SK-N-SH treated with all-trans-retinoic acid at 6 μM for 48 hours (cell line): ENCODE data around the gene KCNG4.

Experiments
- ATAC-seq: fragments of 200-7000 bp; cut with Tn5 transposase; 3 replicates; pipeline ENCODE4 v1.9.1; 2020; ENCODE audit warnings: mild to moderate bottlenecking, moderate library complexity
- ARNTL ChIP-seq: fragments of 450-650 bp; formaldehyde crosslinking; IDR thresholded peaks from 2 replicates; pipeline ENCODE4 v1.5.0; 2020; ENCODE audit warnings: low read depth, mild to moderate bottlenecking, moderate library complexity, borderline replicate concordance
- CSDC2 ChIP-seq: fragments of 250-450 bp; sonication (Bioruptor Pico); IDR thresholded peaks from 2 replicates; pipeline ENCODE4 v1.5.0; 2020; ENCODE audit warnings: mild to moderate bottlenecking, moderate library complexity
- ESRRG ChIP-seq: fragments of 250-450 bp; sonication (Bioruptor Pico); IDR thresholded peaks from 2 replicates; pipeline ENCODE4 v1.6.1; 2021; ENCODE audit warnings: mild to moderate bottlenecking
- GLIS3 ChIP-seq: fragments of 250-450 bp; sonication (Bioruptor Pico); IDR thresholded peaks from 2 replicates; pipeline ENCODE4 v1.5.0; 2020; ENCODE audit warnings: mild to moderate bottlenecking, moderate library complexity
- ISL1 ChIP-seq: fragments of 250-450 bp; sonication (Bioruptor Pico); IDR thresholded peaks from 2 replicates; pipeline ENCODE4 v2.1.2; 2022; ENCODE audit warnings: mild to moderate bottlenecking, moderate library complexity
- OSR1 ChIP-seq: fragments of 250-450 bp; sonication (Bioruptor Pico); IDR thresholded peaks from 2 replicates; pipeline ENCODE4 v1.8.0; 2022; ENCODE audit warnings: moderate library complexity, mild to moderate bottlenecking, inconsistent platforms
- PPARA ChIP-seq: fragments of 250-450 bp; sonication (Bioruptor Pico); IDR thresholded peaks from 2 replicates; pipeline ENCODE4 v1.5.0; 2020; ENCODE audit warnings: mild to moderate bottlenecking, borderline replicate concordance
- RARB ChIP-seq: fragments of 250-450 bp; sonication (Bioruptor Pico); IDR thresholded peaks from 2 replicates; pipeline ENCODE4 v1.8.0; 2021; ENCODE audit warnings: mild to moderate bottlenecking, moderate library complexity
- SNAI2 ChIP-seq: fragments of 250-450 bp; sonication (Bioruptor Pico); IDR thresholded peaks from 2 replicates; pipeline ENCODE4 v1.5.0; 2020; ENCODE audit warnings: mild to moderate bottlenecking, moderate library complexity
- TCF4 ChIP-seq: fragments of 250-450 bp; sonication (Bioruptor Pico); IDR thresholded peaks from 2 replicates; pipeline ENCODE4 v1.8.0; 2021; ENCODE audit warnings: mild to moderate bottlenecking, moderate library complexity, borderline replicate concordance
- TOX ChIP-seq: fragments of 250-450 bp; sonication (Bioruptor Pico); IDR thresholded peaks from 2 replicates; pipeline ENCODE4 v1.8.0; 2021; ENCODE audit warnings: mild to moderate bottlenecking, moderate library complexity, borderline replicate concordance
- ZFP3 ChIP-seq: fragments of 250-450 bp; sonication (Bioruptor Pico); IDR thresholded peaks from 2 replicates; pipeline ENCODE4 v1.5.0; 2020; ENCODE audit warnings: mild to moderate bottlenecking, moderate library complexity
- ZNF565 ChIP-seq: fragments of 450-650 bp; formaldehyde crosslinking; conservative IDR thresholded peaks from 2 replicates; pipeline ENCODE4 v1.5.0; 2020; ENCODE audit warnings: low read depth, mild to moderate bottlenecking, moderate library complexity
- ZNF70 ChIP-seq: fragments of 450-650 bp; formaldehyde crosslinking; IDR thresholded peaks from 2 replicates; pipeline ENCODE4 v1.5.0; 2020; ENCODE audit warnings: mild to moderate bottlenecking, moderate library complexity
- ZNF8 ChIP-seq: fragments of 450-650 bp; formaldehyde crosslinking; IDR thresholded peaks from 2 replicates; pipeline ENCODE4 v1.5.0; 2020; ENCODE audit warnings: mild to moderate bottlenecking, moderate library complexity
- TF ChIP-seq, protein P1 (sequence below): fragments of 250-450 bp; sonication (Bioruptor Pico); IDR thresholded peaks from 2 replicates; pipeline ENCODE4 v1.5.1; 2020; ENCODE audit warnings: low read depth, mild to moderate bottlenecking, moderate library complexity
- TF ChIP-seq, protein P2 (sequence below): fragments of 250-450 bp; sonication (Bioruptor Pico); IDR thresholded peaks from 2 replicates; pipeline ENCODE4 v1.8.0; 2021; ENCODE audit warnings: low read depth, mild to moderate bottlenecking, moderate library complexity, borderline replicate concordance
- TF ChIP-seq, protein P3 (sequence below): fragments of 250-450 bp; sonication (Bioruptor Pico); IDR thresholded peaks from 2 replicates; pipeline ENCODE4 v1.8.0; 2020; ENCODE audit warnings: mild to moderate bottlenecking, moderate library complexity, borderline replicate concordance
- TF ChIP-seq, protein P4 (sequence below): fragments of 250-450 bp; sonication (Bioruptor Pico); IDR thresholded peaks from 2 replicates; pipeline ENCODE4 v1.5.0; 2020; ENCODE audit warnings: mild to moderate bottlenecking, moderate library complexity

Gene KCNG4

DNA sequence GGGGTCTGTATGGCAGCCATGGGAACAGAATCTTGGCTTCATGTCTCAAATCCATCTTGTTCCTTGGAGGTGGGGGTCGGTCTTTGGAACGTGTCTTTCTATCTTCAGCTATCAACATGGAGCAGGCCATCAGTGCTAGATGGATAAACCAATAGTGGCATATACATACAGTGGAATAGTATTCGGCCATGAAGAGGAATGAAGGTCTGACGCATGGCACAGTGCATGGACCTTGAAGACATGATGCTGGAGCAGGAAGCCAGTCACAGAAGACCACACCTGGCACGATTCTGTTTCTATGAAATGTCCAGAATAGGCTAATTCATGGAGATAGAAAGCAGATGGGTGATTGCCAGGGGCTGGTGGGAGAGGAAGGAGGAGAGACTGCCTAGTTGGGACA, 7.8 kb downstream of the KCNG4 start:
- TF ChIP-seq CSDC2 (CRISPR knock-in tag) = no peak
- TF ChIP-seq, protein P1, sequence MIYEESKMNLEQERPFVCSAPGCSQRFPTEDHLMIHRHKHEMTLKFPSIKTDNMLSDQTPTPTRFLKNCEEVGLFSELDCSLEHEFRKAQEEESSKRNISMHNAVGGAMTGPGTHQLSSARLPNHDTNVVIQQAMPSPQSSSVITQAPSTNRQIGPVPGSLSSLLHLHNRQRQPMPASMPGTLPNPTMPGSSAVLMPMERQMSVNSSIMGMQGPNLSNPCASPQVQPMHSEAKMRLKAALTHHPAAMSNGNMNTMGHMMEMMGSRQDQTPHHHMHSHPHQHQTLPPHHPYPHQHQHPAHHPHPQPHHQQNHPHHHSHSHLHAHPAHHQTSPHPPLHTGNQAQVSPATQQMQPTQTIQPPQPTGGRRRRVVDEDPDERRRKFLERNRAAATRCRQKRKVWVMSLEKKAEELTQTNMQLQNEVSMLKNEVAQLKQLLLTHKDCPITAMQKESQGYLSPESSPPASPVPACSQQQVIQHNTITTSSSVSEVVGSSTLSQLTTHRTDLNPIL = no peak
- no peak for TF ChIP-seq TOX
- no peak for TF ChIP-seq ESRRG
- TF ChIP-seq ARNTL (CRISPR knock-in tag) = no peak
- TF ChIP-seq ISL1 (CRISPR knock-in tag) = no peak
- TF ChIP-seq ZNF8 (CRISPR knock-in tag) = no peak
- no peak for TF ChIP-seq GLIS3
- TF ChIP-seq, protein P2, sequence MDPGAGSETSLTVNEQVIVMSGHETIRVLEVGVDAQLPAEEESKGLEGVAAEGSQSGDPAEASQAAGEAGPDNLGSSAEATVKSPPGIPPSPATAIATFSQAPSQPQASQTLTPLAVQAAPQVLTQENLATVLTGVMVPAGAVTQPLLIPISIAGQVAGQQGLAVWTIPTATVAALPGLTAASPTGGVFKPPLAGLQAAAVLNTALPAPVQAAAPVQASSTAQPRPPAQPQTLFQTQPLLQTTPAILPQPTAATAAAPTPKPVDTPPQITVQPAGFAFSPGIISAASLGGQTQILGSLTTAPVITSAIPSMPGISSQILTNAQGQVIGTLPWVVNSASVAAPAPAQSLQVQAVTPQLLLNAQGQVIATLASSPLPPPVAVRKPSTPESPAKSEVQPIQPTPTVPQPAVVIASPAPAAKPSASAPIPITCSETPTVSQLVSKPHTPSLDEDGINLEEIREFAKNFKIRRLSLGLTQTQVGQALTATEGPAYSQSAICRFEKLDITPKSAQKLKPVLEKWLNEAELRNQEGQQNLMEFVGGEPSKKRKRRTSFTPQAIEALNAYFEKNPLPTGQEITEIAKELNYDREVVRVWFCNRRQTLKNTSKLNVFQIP (CRISPR knock-in tag) = no peak
- no peak for ATAC-seq

DNA sequence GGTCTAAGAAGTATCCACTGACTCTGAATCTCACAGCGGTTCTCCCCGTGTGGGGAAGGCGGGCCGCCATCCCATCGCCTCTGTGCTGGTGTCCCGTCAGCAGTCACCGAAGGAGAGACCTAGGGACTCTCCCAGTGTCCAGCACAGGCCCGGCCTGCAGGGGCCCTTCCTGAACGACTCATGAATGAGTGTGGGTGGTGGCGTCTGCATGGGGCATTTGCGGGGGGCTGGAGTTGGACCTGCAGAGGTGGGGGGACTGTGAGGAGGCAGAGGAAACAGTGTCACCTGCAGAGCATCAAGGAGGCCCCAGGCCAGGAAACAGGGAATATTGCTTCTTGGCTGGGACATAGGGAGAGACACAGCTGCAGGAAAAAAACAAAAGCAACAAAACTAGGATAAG, 10.3 kb downstream of the KCNG4 start:
- no peak for ATAC-seq
- TF ChIP-seq ZNF70 (CRISPR knock-in tag) (no peak), ZNF565 (CRISPR knock-in tag) (no peak), RARB (no peak), SNAI2 (no peak), TCF4 (no peak), GLIS3 (no peak), OSR1 (no peak), ARNTL (CRISPR knock-in tag) (no peak), CSDC2 (CRISPR knock-in tag) (no peak), TOX (no peak), PPARA (no peak)
- TF ChIP-seq, protein P3, sequence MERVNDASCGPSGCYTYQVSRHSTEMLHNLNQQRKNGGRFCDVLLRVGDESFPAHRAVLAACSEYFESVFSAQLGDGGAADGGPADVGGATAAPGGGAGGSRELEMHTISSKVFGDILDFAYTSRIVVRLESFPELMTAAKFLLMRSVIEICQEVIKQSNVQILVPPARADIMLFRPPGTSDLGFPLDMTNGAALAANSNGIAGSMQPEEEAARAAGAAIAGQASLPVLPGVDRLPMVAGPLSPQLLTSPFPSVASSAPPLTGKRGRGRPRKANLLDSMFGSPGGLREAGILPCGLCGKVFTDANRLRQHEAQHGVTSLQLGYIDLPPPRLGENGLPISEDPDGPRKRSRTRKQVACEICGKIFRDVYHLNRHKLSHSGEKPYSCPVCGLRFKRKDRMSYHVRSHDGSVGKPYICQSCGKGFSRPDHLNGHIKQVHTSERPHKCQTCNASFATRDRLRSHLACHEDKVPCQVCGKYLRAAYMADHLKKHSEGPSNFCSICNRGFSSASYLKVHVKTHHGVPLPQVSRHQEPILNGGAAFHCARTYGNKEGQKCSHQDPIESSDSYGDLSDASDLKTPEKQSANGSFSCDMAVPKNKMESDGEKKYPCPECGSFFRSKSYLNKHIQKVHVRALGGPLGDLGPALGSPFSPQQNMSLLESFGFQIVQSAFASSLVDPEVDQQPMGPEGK = no peak
- TF ChIP-seq, protein P2 (CRISPR knock-in tag) = no peak
- TF ChIP-seq, protein P4, sequence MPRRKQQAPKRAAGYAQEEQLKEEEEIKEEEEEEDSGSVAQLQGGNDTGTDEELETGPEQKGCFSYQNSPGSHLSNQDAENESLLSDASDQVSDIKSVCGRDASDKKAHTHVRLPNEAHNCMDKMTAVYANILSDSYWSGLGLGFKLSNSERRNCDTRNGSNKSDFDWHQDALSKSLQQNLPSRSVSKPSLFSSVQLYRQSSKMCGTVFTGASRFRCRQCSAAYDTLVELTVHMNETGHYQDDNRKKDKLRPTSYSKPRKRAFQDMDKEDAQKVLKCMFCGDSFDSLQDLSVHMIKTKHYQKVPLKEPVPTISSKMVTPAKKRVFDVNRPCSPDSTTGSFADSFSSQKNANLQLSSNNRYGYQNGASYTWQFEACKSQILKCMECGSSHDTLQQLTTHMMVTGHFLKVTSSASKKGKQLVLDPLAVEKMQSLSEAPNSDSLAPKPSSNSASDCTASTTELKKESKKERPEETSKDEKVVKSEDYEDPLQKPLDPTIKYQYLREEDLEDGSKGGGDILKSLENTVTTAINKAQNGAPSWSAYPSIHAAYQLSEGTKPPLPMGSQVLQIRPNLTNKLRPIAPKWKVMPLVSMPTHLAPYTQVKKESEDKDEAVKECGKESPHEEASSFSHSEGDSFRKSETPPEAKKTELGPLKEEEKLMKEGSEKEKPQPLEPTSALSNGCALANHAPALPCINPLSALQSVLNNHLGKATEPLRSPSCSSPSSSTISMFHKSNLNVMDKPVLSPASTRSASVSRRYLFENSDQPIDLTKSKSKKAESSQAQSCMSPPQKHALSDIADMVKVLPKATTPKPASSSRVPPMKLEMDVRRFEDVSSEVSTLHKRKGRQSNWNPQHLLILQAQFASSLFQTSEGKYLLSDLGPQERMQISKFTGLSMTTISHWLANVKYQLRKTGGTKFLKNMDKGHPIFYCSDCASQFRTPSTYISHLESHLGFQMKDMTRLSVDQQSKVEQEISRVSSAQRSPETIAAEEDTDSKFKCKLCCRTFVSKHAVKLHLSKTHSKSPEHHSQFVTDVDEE (CRISPR knock-in tag) = no peak
- TF ChIP-seq, all 23 proteins: peak for 0

DNA sequence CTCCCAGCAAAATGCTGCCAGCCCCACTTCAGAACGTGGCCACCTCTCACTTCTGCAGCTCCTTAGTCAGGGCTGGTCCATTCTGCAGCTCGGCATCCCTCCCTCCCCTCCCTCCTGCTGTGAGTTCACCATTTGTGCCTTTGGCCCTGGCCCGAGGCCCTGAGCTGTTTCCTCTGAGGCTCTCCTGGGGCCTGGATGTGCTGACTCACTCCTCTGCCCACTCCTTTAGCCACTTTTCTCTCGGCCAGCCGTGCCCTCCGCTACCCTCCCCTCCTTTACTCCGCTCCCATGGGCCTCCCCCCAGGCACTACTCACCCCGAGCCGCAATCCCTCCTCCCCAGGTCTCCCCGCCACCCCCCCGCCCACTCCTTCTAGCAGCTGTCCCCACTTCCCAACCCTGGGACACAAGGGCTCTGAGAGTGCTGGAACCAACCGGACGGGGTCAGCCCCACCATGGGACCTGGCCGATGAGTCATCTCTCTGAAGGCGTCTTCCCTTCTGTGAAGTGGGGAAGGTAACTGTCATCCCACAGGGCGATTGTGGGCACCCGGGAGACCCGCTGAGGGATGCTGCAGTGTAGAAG, 11.5 kb downstream of the KCNG4 start:
- no peak for TF ChIP-seq ZFP3 (CRISPR knock-in tag)
- no peak for TF ChIP-seq CSDC2 (CRISPR knock-in tag)
- TF ChIP-seq, protein P2 (CRISPR knock-in tag) = no peak
- TF ChIP-seq OSR1 = no peak
- TF ChIP-seq TOX = no peak
- TF ChIP-seq, all 23 proteins: peak for 0
- peak; percentile 96 for ATAC-seq
